MM.1S (cell line): ENCODE measurements around the gene GGNBP2.

ENCODE experiments used
- DNase-seq: peaks from one replicate; pipeline ENCODE4 v3.0.0-alpha.2; 2015
- H2AFZ ChIP-seq: fragments of 300-600 bp; sonication (generic); 2 replicates; pipeline ENCODE4 v1.6.0; 2016; ENCODE audit warnings: antibody characterized with exemption, low read length
- H3F3A ChIP-seq: fragments of 300-600 bp; sonication (generic); 2 replicates; pipeline ENCODE4 v1.6.1; 2016; ENCODE audit warnings: mild to moderate bottlenecking, antibody characterized with exemption, low read length, moderate library complexity, mixed read lengths; ENCODE audit not compliant: insufficient read depth
- H3K27ac ChIP-seq: fragments of 300-600 bp; sonication (generic); 2 replicates; pipeline ENCODE4 v1.5.1; 2016; ENCODE audit warnings: mild to moderate bottlenecking, low read length
- H3K27me3 ChIP-seq: fragments of 300-600 bp; sonication (generic); replicated peaks from 2 replicates; pipeline ENCODE4 v1.6.0; 2016; ENCODE audit warnings: low read length; ENCODE audit not compliant: insufficient read depth
- H3K36me3 ChIP-seq: fragments of 300-600 bp; sonication (generic); replicated peaks from 2 replicates; pipeline ENCODE4 v1.6.1; 2016; ENCODE audit warnings: mild to moderate bottlenecking, low read length, mixed read lengths; ENCODE audit not compliant: insufficient read depth
- H3K4me1 ChIP-seq: fragments of 300-600 bp; sonication (generic); 2 replicates; pipeline ENCODE4 v1.6.1; 2016; ENCODE audit warnings: low read length, mixed read lengths
- H3K4me2 ChIP-seq: fragments of 300-600 bp; sonication (generic); 2 replicates; pipeline ENCODE4 v1.6.0; 2016; ENCODE audit warnings: low read depth, low read length
- H3K4me3 ChIP-seq: fragments of 300-600 bp; sonication (generic); 2 replicates; pipeline ENCODE4 v1.5.1; 2016; ENCODE audit warnings: low read length, mixed read lengths
- H3K79me2 ChIP-seq: fragments of 300-600 bp; sonication (generic); 2 replicates; pipeline ENCODE4 v1.6.1; 2016; ENCODE audit warnings: mixed run types, low read length, mixed read lengths
- H3K9ac ChIP-seq: fragments of 300-600 bp; sonication (generic); 2 replicates; pipeline ENCODE4 v1.6.1; 2016; ENCODE audit warnings: low read length, mixed read lengths
- H3K9me2 ChIP-seq: fragments of 300-600 bp; sonication (generic); replicated peaks from 2 replicates; pipeline ENCODE4 v1.6.1; 2016; ENCODE audit warnings: mild to moderate bottlenecking, low read length, mixed read lengths; ENCODE audit not compliant: insufficient read depth
- H3K9me3 ChIP-seq: fragments of 300-600 bp; sonication (generic); replicated peaks from 2 replicates; pipeline ENCODE4 v1.6.1; 2016; ENCODE audit warnings: mild to moderate bottlenecking, low read length, mixed read lengths; ENCODE audit not compliant: insufficient read depth
- H4K20me1 ChIP-seq: fragments of 300-600 bp; sonication (generic); 2 replicates; pipeline ENCODE4 v1.6.1; 2016; ENCODE audit warnings: mild to moderate bottlenecking, low read length, moderate library complexity, mixed read lengths; ENCODE audit not compliant: insufficient read depth
- CTCF ChIP-seq: fragments of 300-600 bp; sonication (generic); IDR thresholded peaks from 2 replicates; pipeline ENCODE4 v1.5.1; 2016; ENCODE audit warnings: antibody characterized with exemption, low read length, mixed read lengths
- EZH2 ChIP-seq: fragments of 300-600 bp; sonication (generic); optimal IDR thresholded peaks from 2 replicates; pipeline ENCODE3; 2017; ENCODE audit warnings: low read depth, mild to moderate bottlenecking, antibody characterized with exemption, low read length, mixed read lengths
- EZH2phosphoT487 ChIP-seq: fragments of 300-600 bp; sonication (generic); IDR thresholded peaks from 2 replicates; pipeline ENCODE4 v1.6.1; 2018; ENCODE audit warnings: antibody characterized with exemption, low read length

The GGNBP2 gene

GRCh38 chr17:36597866-36598777 is 53.4 kb downstream of the GGNBP2 start:
- no peak for TF ChIP-seq EZH2
- no peak for TF ChIP-seq EZH2phosphoT487
- TF ChIP-seq CTCF = no peak
- H3K4me3 ChIP-seq = no peak overlapping the region
- no peak for DNase-seq
- no peaks in the 10 kb centered on the region for H4K20me1 ChIP-seq
- H3K9ac ChIP-seq = no peak overlapping the region
- no peaks in the 10 kb centered on the region for H3K9me3 ChIP-seq
- no peaks in the 10 kb centered on the region for H3F3A ChIP-seq
- peaks cover 14% of the 10 kb centered on the region for H3K79me2 ChIP-seq
- no peak overlapping the region for H3K27ac ChIP-seq
- no peak overlapping the region for H2AFZ ChIP-seq
- no peak overlapping the region for H3K4me2 ChIP-seq
- H3K36me3 ChIP-seq = no peaks in the 10 kb centered on the region
- H3K4me1 ChIP-seq = peaks cover 7% of the 10 kb centered on the region
- no peaks in the 10 kb centered on the region for H3K27me3 ChIP-seq
- H3K9me2 ChIP-seq = no peaks in the 10 kb centered on the region

- no peak for DNase-seq
- TF ChIP-seq EZH2 (no peak), CTCF (no peak), EZH2phosphoT487 (no peak)
- H3K79me2 ChIP-seq = peaks cover 19% of the 10 kb centered on the region
- no peaks in the 10 kb centered on the region for H3K9me2 ChIP-seq
- H3K4me3 ChIP-seq = no peak overlapping the region
- H3K36me3 ChIP-seq = no peaks in the 10 kb centered on the region
- H3K27ac ChIP-seq = no peak overlapping the region
- H3K27me3 ChIP-seq = no peaks in the 10 kb centered on the region
- no peaks in the 10 kb centered on the region for H3F3A ChIP-seq
- no peak overlapping the region for H3K9ac ChIP-seq
- no peak overlapping the region for H2AFZ ChIP-seq
- no peak overlapping the region for H3K4me2 ChIP-seq
- H4K20me1 ChIP-seq = no peaks in the 10 kb centered on the region
- H3K9me3 ChIP-seq = no peaks in the 10 kb centered on the region
- H3K4me1 ChIP-seq = peaks cover 7% of the 10 kb centered on the region
Observed at GRCh38 chr17:36598951-36599401, 54.3 kb downstream of the GGNBP2 start.

- no peak overlapping the region for H3K9ac ChIP-seq
- TF ChIP-seq EZH2phosphoT487 (no peak), EZH2 (no peak), CTCF (no peak)
- peaks cover 7% of the 10 kb centered on the region for H3K4me1 ChIP-seq
- H3K9me2 ChIP-seq = no peaks in the 10 kb centered on the region
- H3K4me2 ChIP-seq = no peak overlapping the region
- DNase-seq = no peak
- H3K9me3 ChIP-seq = no peaks in the 10 kb centered on the region
- H4K20me1 ChIP-seq = no peaks in the 10 kb centered on the region
- H3K79me2 ChIP-seq = peaks cover 23% of the 10 kb centered on the region
- no peaks in the 10 kb centered on the region for H3F3A ChIP-seq
- H3K27ac ChIP-seq = no peak overlapping the region
- H2AFZ ChIP-seq = no peak overlapping the region
- H3K4me3 ChIP-seq = no peak overlapping the region
- H3K27me3 ChIP-seq = no peaks in the 10 kb centered on the region
- no peaks in the 10 kb centered on the region for H3K36me3 ChIP-seq
Observed at GRCh38 chr17:36599546-36600250, 55.0 kb downstream of the GGNBP2 start.
